Sigmoid colon (tissue), 7 donors: ENCODE measurements around the gene CKMT1A. TPM values are rescaled to one million over a fixed set of nuclear protein-coding genes. Genes with fewer than 3 reads are reported as not detected.
"Not testable (repeated sequence)": the region's sequence is repeated elsewhere in the genome, so short reads cannot be mapped to it uniquely, and the experiment has no call there.

ENCODE experiments used
- DNase-seq: peaks from one replicate; pipeline ENCODE4 v3.0.0-alpha.2; 2019
- H3K27ac ChIP-seq, 4 donors: fragments of 200-600 bp; sonication (generic); one replicate each; pipeline ENCODE4 v1.5.1; 2016 to 2019; ENCODE audit warnings: mild to moderate bottlenecking in 1 of 4
- H3K27me3 ChIP-seq, 3 donors: fragments of 200-600 bp; sonication (generic); one replicate each; pipeline ENCODE4 v1.5.1; 2019; ENCODE audit warnings: mild to moderate bottlenecking in 1 of 3
- H3K36me3 ChIP-seq, 4 donors: fragments of 200-600 bp; sonication (generic); one replicate each; pipeline ENCODE4 v1.5.1; 2016 to 2019
- H3K4me1 ChIP-seq, 4 donors: fragments of 200-600 bp; sonication (generic); one replicate each; pipeline ENCODE4 v1.5.1; 2017 to 2019
- H3K4me3 ChIP-seq, 4 donors: fragments of 200-600 bp; sonication (generic); one replicate each; pipeline ENCODE4 v1.5.1; 2017 to 2019; ENCODE audit warnings: mild to moderate bottlenecking in 2 of 4, moderate library complexity in 1 of 4
- H3K9me3 ChIP-seq, 4 donors: fragments of 200-600 bp in 3 of 4; sonication (generic) in 3 of 4; one replicate each; pipeline versions ENCODE4 v1.5.1 to v1.6.1; 2013 to 2019
- CTCF ChIP-seq, 4 experiments: fragments of 450-650 bp in 3 of 4; fragments of 200-600 bp in 1 of 4; IDR thresholded peaks; one replicate each; pipeline ENCODE4 v1.5.1; 2016 to 2019; ENCODE audit warnings: antibody characterized with exemption in 4 of 4, mild to moderate bottlenecking in 3 of 4, moderate library complexity in 2 of 4
- EP300 ChIP-seq, 4 donors: sonication (generic); formaldehyde crosslinking; IDR thresholded peaks; one replicate each; pipeline ENCODE4 v1.6.1; 2017; ENCODE audit warnings: antibody characterized with exemption in 4 of 4
- POLR2A ChIP-seq, 2 donors: fragments of 450-650 bp; IDR thresholded peaks; one replicate each; pipeline ENCODE4 v1.6.1; 2016; ENCODE audit warnings: antibody characterized with exemption in 2 of 2, mild to moderate bottlenecking in 2 of 2, moderate library complexity in 2 of 2
- POLR2AphosphoS5 ChIP-seq, 4 donors: sonication (generic); formaldehyde crosslinking; IDR thresholded peaks; one replicate each; pipeline ENCODE4 v1.6.1; 2017; ENCODE audit warnings: antibody characterized with exemption in 4 of 4
- WGBS, 2 donors: extraction: QIAGEN DNeasy Blood & Tissue Kit; methylation state at CpG; one replicate each; pipeline ENCODE4 v1.1.7; 2013; 5-methylcytosine and 5-hydroxymethylcytosine counted together
- intact Hi-C: fragments of 100-400 bp; cut with DNase I; formaldehyde crosslinking; loops from one replicate; pipeline ENCODE4 v1.15.1; 2023
- polyA plus RNA-seq, 3 donors: library from polyadenylated mRNA; stranded (reverse); fragments of 200-250 nt; gene quantifications; one replicate each; pipeline ENCODE4 v1.2.3, GENCODE V29; 2013
- small RNA-seq, 3 donors: library from RNA; depleted of rRNA; stranded (forward); fragments of <200 nt; gene quantifications; one replicate each; pipeline ENCODE3, GENCODE V24; 2016
- total RNA-seq, 4 donors: library from RNA; depleted of rRNA; stranded (reverse); fragments of >200 nt; gene quantifications; one replicate each; pipeline ENCODE4 v1.1.0, GENCODE V29; 2016
- donor health status: healthy with polysubstance abuse.
- donor health status: Bipolar disorder and iron deficiency.
- donor health status: healthy.

CKMT1A gene
- total and polyA plus RNA-seq, 7 donors = 0.36 to 114 (median 64.3) TPM; not detected in 2

DNA sequence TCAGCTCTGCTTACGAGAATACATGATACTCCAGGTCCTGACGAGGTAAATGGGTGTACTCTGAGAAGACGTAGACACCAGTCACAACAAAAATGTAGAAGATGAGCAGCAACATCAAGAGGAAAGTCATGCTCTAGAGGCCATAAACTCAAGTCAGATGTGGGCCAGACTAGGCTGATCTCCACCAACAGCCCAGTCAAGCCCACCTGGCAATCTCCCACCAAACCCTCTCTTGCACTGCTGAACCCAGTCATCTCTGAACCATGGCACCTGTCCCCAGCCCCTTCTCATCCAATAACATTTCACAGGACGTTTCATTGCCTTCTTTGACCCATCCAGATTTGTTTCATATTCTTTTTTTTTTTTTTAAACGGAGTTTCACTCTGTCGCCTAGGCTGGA, 41.8 kb downstream of the CKMT1A start:
- no peak for DNase-seq
- Histone ChIP-seq H3K4me1 (no peaks in the 10 kb centered on the region), H3K36me3 (no peaks in the 10 kb centered on the region), H3K27me3 (no peaks in the 10 kb centered on the region), H3K4me3 (no peak overlapping the region), H3K9me3 (no peaks in the 10 kb centered on the region), H3K27ac (no peak overlapping the region)
- 75 to 80% methylated on average over 6 of the region's 6 CpGs for WGBS, 2 donors
- intact Hi-C loops = no loop called here
- TF ChIP-seq POLR2AphosphoS5 (IDR thresholded peaks at IDR 0.05) = no peak
- no peak for TF ChIP-seq CTCF (IDR thresholded peaks at IDR 0.05)
- TF ChIP-seq POLR2A (IDR thresholded peaks at IDR 0.05) = no peak
- no peak for TF ChIP-seq EP300 (IDR thresholded peaks at IDR 0.05)

DNA sequence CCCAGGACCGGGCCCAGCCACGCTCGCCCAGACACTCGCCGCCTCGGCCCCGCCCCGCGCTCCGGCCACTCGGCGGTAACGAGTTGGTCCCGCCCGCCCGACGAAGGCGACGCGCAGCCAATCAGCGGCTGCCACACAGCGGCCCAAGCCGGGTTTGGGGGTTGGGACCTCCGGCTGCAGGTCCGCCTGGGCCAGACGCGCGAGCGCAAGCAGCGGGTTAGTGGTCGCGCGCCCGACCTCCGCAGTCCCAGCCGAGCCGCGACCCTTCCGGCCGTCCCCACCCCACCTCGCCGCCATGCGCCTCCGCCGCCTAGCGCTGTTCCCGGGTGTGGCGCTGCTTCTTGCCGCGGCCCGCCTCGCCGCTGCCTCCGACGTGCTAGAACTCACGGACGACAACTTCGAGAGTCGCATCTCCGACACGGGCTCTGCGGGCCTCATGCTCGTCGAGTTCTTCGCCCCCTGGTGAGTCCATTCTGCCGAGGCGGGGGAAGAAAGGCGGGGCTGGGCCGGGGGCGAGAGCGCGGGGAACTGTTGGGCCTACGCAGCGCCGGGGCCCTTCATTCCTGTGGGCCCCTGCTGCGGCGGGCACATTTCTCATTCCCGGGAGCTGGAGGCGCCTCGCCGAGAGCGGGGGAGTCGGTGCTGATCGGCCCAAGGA, 52.7 kb downstream of the CKMT1A start, which contains the start of gene PDIA3:
PDIA3 (plus strand) TSS at position 194 of the 658 bp plus-strand sequence; CDS start at position 296, 102 bp downstream.
- H3K36me3 ChIP-seq, H3K9me3 ChIP-seq, intact Hi-C loops, H3K27me3 ChIP-seq: not testable (repeated sequence)
- Histone ChIP-seq H3K27ac (peak within 1 kb of the TSS; percentile 95 to 97 (median 96)), H3K4me3 (peak within 1 kb of the TSS; percentile 58 to 81 (median 74)), H3K4me1 (peaks cover 0 to 50% (median 40%) of the 10 kb centered on the region in 4 donors)
- WGBS, 2 donors = 1% methylated on average over 84 of the region's 84 CpGs
- TF ChIP-seq POLR2AphosphoS5 (IDR thresholded peaks at IDR 0.05) = peak; percentile 87 to 97 (median 96)
- TF ChIP-seq POLR2A (IDR thresholded peaks at IDR 0.05) = peak; percentile 82 to 87
- TF ChIP-seq CTCF (IDR thresholded peaks at IDR 0.05) = peak in 2 of 4 experiments; percentile 11 to 25
- peak; percentile 97 for DNase-seq

DNA sequence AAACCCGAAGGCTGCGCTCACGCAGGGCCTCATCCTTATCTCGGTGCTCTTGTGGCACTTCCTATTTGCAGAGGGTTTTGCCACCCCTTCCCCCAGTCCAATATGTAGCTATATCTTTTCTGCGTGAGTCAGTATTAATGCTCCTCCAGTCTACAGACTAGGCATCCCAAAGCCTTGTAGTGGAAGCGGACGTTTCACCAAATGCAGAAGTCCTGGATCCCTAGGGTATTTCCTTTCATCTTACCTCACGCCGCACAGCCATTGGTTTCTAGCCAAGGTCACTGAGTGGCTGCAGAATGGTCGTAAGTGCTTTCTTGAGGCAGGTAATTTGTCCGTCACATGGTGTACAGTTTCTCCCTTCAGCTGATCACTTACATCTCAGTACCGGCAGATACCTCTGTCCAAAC, 53.2 kb downstream of the CKMT1A start:
- Histone ChIP-seq H3K4me1 (peaks cover 0 to 55% (median 45%) of the 10 kb centered on the region in 4 donors), H3K27ac (peak overlapping the region; percentile 95 to 97 (median 96)), H3K4me3 (peak overlapping the region; percentile 58 to 81 (median 74))
- H3K27me3 ChIP-seq, H3K36me3 ChIP-seq, H3K9me3 ChIP-seq, intact Hi-C loops, DNase-seq: not testable (repeated sequence)
- 0 to 1% methylated on average over 12 of the region's 12 CpGs for WGBS, 2 donors

DNA sequence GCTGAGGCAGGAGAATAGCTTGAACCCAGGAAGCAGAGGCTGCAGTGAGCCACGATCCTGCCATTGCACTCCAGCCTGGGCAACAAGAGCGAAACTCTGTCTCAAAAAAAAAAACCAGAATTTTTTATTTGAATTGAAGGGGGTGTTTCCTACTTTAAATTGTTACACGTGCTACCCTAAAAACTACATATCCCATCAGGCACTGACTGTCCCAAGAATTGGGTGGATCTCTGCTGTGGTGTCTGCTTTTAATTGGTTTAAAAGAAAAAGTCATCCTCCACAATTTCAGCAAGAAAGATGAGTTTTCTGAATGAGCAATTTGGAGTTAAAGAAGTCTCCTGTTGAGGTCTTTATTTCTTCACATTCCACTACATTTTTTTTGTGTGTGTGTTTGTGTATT, 54.7 kb downstream of the CKMT1A start:
- H3K4me3 ChIP-seq = peak overlapping the region in 1 of 4 donors; percentile 74
- H3K9me3 ChIP-seq = no peaks in the 10 kb centered on the region
- H3K4me1 ChIP-seq = peaks cover 0 to 64% (median 51%) of the 10 kb centered on the region in 4 donors
- 49 to 70% methylated on average over 3 of the region's 3 CpGs for WGBS, 2 donors
- TF ChIP-seq POLR2AphosphoS5 (IDR thresholded peaks at IDR 0.05) = no peak
- TF ChIP-seq CTCF (IDR thresholded peaks at IDR 0.05) = no peak
- TF ChIP-seq EP300 (IDR thresholded peaks at IDR 0.05) = no peak
- no peak for TF ChIP-seq POLR2A (IDR thresholded peaks at IDR 0.05)
- H3K27me3 ChIP-seq = no peaks in the 10 kb centered on the region
- H3K27ac ChIP-seq = peak overlapping the region in 1 of 4 donors; percentile 96
- DNase-seq = no peak
- peaks cover 0 to 7% (median 3%) of the 10 kb centered on the region in 4 donors for H3K36me3 ChIP-seq
- intact Hi-C loops = no loop called here

Small RNA genes lying within 50 kb of the gene (small RNA-seq; reads per million reads assigned to genes)
- gene PDIA3P2 = 0 reads per million in 3 donors
- 0 reads per million in 3 donors for gene RNU6-353P
- gene RNU6-354P = 0 reads per million in 3 donors

Other genes with a start within 250 kb of the CKMT1A start
- 10 to 100 TPM; 38.3 to 63.4 (median 41.1) TPM for gene TP53BP1, start 200.7 kb upstream of the CKMT1A start, total RNA-seq
- 10 to 100 TPM in 1 of 3 donors, 1 to 10 TPM in 2; 1.8 to 13.5 (median 6.6) TPM for gene TP53BP1, start 200.7 kb upstream of the CKMT1A start, polyA plus RNA-seq
- 10 to 100 TPM; 25.2 to 61.2 (median 32.3) TPM for gene MAP1A, start 176.3 kb upstream of the CKMT1A start, total RNA-seq
- gene MAP1A, start 176.3 kb upstream of the CKMT1A start, polyA plus RNA-seq = 1 to 10 TPM in 2 of 3 donors, under 1 TPM in 1; 0.23 to 4.8 (median 1.2) TPM
- 10 to 100 TPM in 3 of 4 donors, 1 to 10 TPM in 1; 8.3 to 44.6 (median 18.3) TPM for gene PPIP5K1, start 103.7 kb upstream of the CKMT1A start, total RNA-seq
- 10 to 100 TPM in 2 of 3 donors, 1 to 10 TPM in 1; 4.8 to 23.9 (median 13.2) TPM for gene PPIP5K1, start 103.7 kb upstream of the CKMT1A start, polyA plus RNA-seq
- gene CKMT1B, start 99.8 kb upstream of the CKMT1A start, total RNA-seq = 1 to 10 TPM in 1 of 4 donors, under 1 TPM in 1, not detected in 2; 0.83 to 1.1 TPM
- 100 to 1,000 TPM in 2 of 3 donors, 10 to 100 TPM in 1; 66.1 to 153 (median 128) TPM for gene CKMT1B, start 99.8 kb upstream of the CKMT1A start, polyA plus RNA-seq
- under 1 TPM in 3 of 4 donors, not detected in 1; under 0.01 to 0.71 (median 0.68) TPM for gene STRC, start 75.1 kb upstream of the CKMT1A start, total RNA-seq
- under 1 TPM in 1 of 3 donors, not detected in 2; 0.51 TPM for gene STRC, start 75.1 kb upstream of the CKMT1A start, polyA plus RNA-seq
- 1 to 10 TPM; 1.8 to 6.9 (median 5.2) TPM for gene CATSPER2, start 45.0 kb upstream of the CKMT1A start, total RNA-seq
- 1 to 10 TPM in 1 of 3 donors, under 1 TPM in 1, not detected in 1; under 0.01 to 3.4 TPM for gene CATSPER2, start 45.0 kb upstream of the CKMT1A start, polyA plus RNA-seq
- 10 to 100 TPM; 62.0 to 66.2 (median 63.4) TPM for gene PDIA3, start 52.6 kb downstream of the CKMT1A start, total RNA-seq
- 100 to 1,000 TPM in 1 of 3 donors, 10 to 100 TPM in 2; 36.6 to 430 (median 82.5) TPM for gene PDIA3, start 52.6 kb downstream of the CKMT1A start, polyA plus RNA-seq
- 1 to 10 TPM; 1.9 to 6.4 (median 4.3) TPM for gene ELL3, start 83.1 kb downstream of the CKMT1A start, total RNA-seq
- 10 to 100 TPM; 31.1 to 45.8 (median 36.0) TPM for gene ELL3, start 83.1 kb downstream of the CKMT1A start, polyA plus RNA-seq
- gene SERF2, start 98.5 kb downstream of the CKMT1A start, total RNA-seq = 100 to 1,000 TPM; 625 to 803 (median 718) TPM
- gene SERF2, start 98.5 kb downstream of the CKMT1A start, polyA plus RNA-seq = 1,000 to 10,000 TPM; 1,723 to 3,090 (median 2,981) TPM
- gene SERINC4, start 106.4 kb downstream of the CKMT1A start, total RNA-seq = under 1 TPM in 1 of 4 donors, not detected in 3; 0.27 TPM
- gene SERINC4, start 106.4 kb downstream of the CKMT1A start, polyA plus RNA-seq = under 1 TPM in 2 of 3 donors, not detected in 1; 0.60 to 0.61 TPM
- gene HYPK, start 106.7 kb downstream of the CKMT1A start, total RNA-seq = 10 to 100 TPM in 2 of 4 donors, 1 to 10 TPM in 2; 3.6 to 22.8 (median 10.4) TPM
- gene HYPK, start 106.7 kb downstream of the CKMT1A start, polyA plus RNA-seq = 10 to 100 TPM; 13.8 to 22.2 (median 14.7) TPM
- 10 to 100 TPM; 12.7 to 20.0 (median 15.2) TPM for gene MFAP1, start 130.8 kb downstream of the CKMT1A start, total RNA-seq
- gene MFAP1, start 130.8 kb downstream of the CKMT1A start, polyA plus RNA-seq = 10 to 100 TPM; 21.0 to 27.0 (median 22.9) TPM
- 10 to 100 TPM in 3 of 4 donors, 1 to 10 TPM in 1; 8.9 to 11.6 (median 11.0) TPM for gene WDR76, start 133.1 kb downstream of the CKMT1A start, total RNA-seq
- 1 to 10 TPM; 1.2 to 5.4 (median 2.5) TPM for gene WDR76, start 133.1 kb downstream of the CKMT1A start, polyA plus RNA-seq